ENCODE results near the gene TACC2.

Gene TACC2

GRCh38 chr10:122224159-122224558 is 235.2 kb downstream of the TACC2 start:
- TF ChIP-seq, protein P1, sequence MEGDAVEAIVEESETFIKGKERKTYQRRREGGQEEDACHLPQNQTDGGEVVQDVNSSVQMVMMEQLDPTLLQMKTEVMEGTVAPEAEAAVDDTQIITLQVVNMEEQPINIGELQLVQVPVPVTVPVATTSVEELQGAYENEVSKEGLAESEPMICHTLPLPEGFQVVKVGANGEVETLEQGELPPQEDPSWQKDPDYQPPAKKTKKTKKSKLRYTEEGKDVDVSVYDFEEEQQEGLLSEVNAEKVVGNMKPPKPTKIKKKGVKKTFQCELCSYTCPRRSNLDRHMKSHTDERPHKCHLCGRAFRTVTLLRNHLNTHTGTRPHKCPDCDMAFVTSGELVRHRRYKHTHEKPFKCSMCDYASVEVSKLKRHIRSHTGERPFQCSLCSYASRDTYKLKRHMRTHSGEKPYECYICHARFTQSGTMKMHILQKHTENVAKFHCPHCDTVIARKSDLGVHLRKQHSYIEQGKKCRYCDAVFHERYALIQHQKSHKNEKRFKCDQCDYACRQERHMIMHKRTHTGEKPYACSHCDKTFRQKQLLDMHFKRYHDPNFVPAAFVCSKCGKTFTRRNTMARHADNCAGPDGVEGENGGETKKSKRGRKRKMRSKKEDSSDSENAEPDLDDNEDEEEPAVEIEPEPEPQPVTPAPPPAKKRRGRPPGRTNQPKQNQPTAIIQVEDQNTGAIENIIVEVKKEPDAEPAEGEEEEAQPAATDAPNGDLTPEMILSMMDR (IDR thresholded peaks at IDR 0.05; ENCODE audit: low read depth, low read length), result no peak
- no peak for DNase-seq (ENCODE audit: extremely low read depth, low read depth)

DNA sequence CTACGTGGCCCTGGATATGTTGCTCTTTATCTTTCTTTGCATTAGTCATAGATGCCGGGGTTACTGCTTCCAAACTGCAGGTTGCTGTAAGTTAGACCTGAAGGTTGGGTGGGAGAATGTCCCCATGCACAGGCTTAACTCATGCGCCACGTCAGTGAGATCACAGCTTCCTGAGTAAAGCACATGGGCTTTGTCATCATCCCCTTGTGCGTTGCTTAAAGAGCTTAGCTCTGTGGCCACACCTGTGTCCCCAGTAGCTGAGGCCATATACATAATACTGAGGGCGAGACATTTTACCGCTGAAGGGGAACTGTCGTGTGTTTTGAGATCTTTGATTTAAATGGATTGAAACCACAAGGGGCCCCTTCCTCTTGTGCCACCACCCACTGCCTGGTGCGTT is 236.4 kb downstream of the TACC2 start:
- TF ChIP-seq, protein P1 (IDR thresholded peaks at IDR 0.05; ENCODE audit: low read depth, low read length), result no peak
- no peak for DNase-seq (ENCODE audit: extremely low read depth, low read depth)

- TF ChIP-seq, protein P1 (IDR thresholded peaks at IDR 0.05; ENCODE audit: low read depth, low read length), result no peak
- no peak for DNase-seq (ENCODE audit: extremely low read depth, low read depth)
Observed at GRCh38 chr10:122227754-122228153, 238.8 kb downstream of the TACC2 start.

DNA sequence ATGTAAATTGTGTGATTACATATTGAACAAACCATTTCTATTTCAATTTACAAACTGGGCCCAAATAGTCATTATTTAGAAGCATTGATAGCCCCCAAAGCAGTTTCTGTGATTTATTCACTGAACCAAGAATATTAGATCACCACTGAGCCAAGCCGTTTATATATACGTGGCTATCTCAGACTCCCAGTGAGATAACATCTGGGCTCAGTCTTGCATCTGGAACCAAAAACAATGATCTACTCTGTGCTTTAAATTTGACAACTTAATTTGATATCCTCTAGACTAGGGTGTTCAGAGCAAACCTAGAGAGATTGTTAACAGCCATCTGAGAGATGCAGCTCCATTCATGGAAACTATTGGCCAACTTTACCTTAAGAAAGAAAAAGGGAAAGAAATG is 240.7 kb downstream of the TACC2 start:
- DNase-seq (ENCODE audit: extremely low read depth, low read depth), result no peak

DNA sequence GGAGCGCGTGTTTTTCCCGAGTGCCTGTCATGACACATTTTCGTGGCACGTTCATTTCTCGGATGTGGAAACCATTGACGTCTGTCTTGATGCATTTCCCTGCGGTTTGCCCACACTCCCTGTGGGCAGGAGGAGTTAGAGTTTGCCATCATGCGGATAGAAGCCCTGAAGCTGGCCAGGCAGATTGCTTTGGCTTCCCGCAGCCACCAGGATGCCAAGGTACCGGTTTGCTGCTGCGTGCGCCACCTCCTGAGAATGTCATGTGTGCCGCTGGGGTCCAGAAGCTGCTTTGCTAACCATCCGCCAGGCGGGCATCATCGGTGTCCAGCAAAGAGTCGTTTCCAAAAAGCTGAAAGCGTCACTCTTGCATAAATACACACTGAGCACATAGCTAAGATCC is 241.3 kb downstream of the TACC2 start:
- TF ChIP-seq, protein P1 (IDR thresholded peaks at IDR 0.05; ENCODE audit: low read depth, low read length), result no peak
- DNase-seq (ENCODE audit: extremely low read depth, low read depth), result no peak

More for the DNA sequence above, 240.7 kb downstream of the TACC2 start:
- TF ChIP-seq, protein P1 (IDR thresholded peaks at IDR 0.05; ENCODE audit: low read depth, low read length), result no peak

GRCh38 chr10:122232769-122233168 is 243.8 kb downstream of the TACC2 start:
- no peak for DNase-seq (ENCODE audit: extremely low read depth, low read depth)
- TF ChIP-seq, protein P1 (IDR thresholded peaks at IDR 0.05; ENCODE audit: low read depth, low read length), result no peak

DNA sequence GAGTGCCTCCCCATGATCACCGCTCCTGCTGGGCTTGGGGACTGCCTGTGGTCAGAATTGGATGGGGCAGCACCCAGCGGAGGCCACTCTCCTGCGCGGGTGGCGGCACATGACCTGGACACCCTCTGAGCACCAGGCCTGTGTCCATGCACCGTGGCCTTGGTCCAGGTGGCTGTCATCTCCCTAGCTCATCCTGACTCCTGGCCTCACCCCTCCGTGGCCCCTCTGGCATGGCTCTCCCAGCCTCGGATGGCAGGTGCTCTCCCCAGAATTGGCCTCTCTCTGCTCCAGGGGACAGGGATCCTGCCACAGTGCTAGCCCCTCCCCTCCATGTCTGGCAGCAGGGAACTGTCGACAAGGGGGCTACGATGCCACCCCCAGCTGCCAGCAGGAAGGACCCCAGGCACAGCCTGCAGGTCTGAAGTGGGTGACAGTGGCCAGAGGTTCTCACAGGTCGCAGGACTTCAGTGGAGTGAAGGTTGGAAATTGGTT is 244.9 kb downstream of the TACC2 start:
- TF ChIP-seq, protein P1 (IDR thresholded peaks at IDR 0.05; ENCODE audit: low read depth, low read length), result no peak
- DNase-seq (ENCODE audit: extremely low read depth, low read depth), result no peak

Data from AG09319 (cell line).